HCT116 (cell line): ENCODE data around the gene BCHE.
A peak's percentile ranks its signal among the peaks of the same experiment; 100 is the strongest.

ENCODE experiments used
- CTCF ChIP-seq, 3 experiments: fragments of 200-600 bp in 1 of 3; sonication (generic) in 1 of 3; IDR thresholded peaks in 2 of 3; conservative IDR thresholded peaks in 1 of 3; 2 replicates each; pipeline ENCODE4 v1.5.1; 2012 to 2017; ENCODE audit warnings: low read depth in 2 of 3, low read length in 2 of 3, antibody characterized with exemption in 1 of 3, borderline replicate concordance in 1 of 3, control low read depth in 1 of 3, mild to moderate bottlenecking in 1 of 3, mixed read lengths in 1 of 3, mixed run types in 1 of 3, moderate library complexity in 1 of 3; ENCODE audit not compliant: insufficient read depth in 1 of 3
- EZH2 ChIP-seq: fragments of 200-600 bp; sonication (generic); IDR thresholded peaks from 2 replicates; pipeline ENCODE4 v1.6.1; 2017; ENCODE audit warnings: antibody characterized with exemption, mixed run types
- EZH2phosphoT487 ChIP-seq: fragments of 200-600 bp; IDR thresholded peaks from 2 replicates; pipeline ENCODE4 v1.6.1; 2018; ENCODE audit warnings: antibody characterized with exemption, borderline replicate concordance
- REST ChIP-seq: IDR thresholded peaks from 2 replicates; pipeline ENCODE4 v1.6.1; 2012; ENCODE audit warnings: low read depth
- TCF7L2 ChIP-seq: IDR thresholded peaks from 2 replicates; pipeline ENCODE4 v1.7.0; 2011; ENCODE audit warnings: borderline replicate concordance, inconsistent platforms; ENCODE audit not compliant: insufficient read depth, insufficient read length; ENCODE audit errors: extremely low read depth

- TF ChIP-seq REST (no peak), CTCF (IDR thresholded peaks at IDR 0.05 in 2 of 3, conservative IDR thresholded peaks at IDR 0.05 in 1 of 3; ENCODE audit: borderline replicate concordance in 1 of 3, insufficient read depth in 1 of 3, low read depth in 2 of 3, low read length in 2 of 3) (peak; percentile 67 to 74 (median 74)), EZH2 (no peak), TCF7L2 (no peak), EZH2phosphoT487 (no peak)
Observed at GRCh38 chr3:165874663-165875489, 37.7 kb upstream of the BCHE start.
